ENCODE results near the gene HBQ1. TPM values are rescaled to one million over a fixed set of nuclear protein-coding genes. Genes with fewer than 3 reads are reported as not detected.

HBQ1 gene
- total RNA-seq, 1 experiment from 2014 or later: 3.5 TPM

GRCh38 chr16:220021-220420 lies 39.8 kb downstream of the HBQ1 start:
- no peak overlapping the region for H2AFZ ChIP-seq (ENCODE audit: low read length)
- no peak overlapping the region for H2BK120ac ChIP-seq (ENCODE audit: low read depth, low read length, poor library complexity, severe bottlenecking)
- no peak overlapping the region for H4K5ac ChIP-seq (ENCODE audit: insufficient read length, low read depth, low read length)
- H2BK5ac ChIP-seq (ENCODE audit: insufficient read length, low read length): no peak overlapping the region
- H4K8ac ChIP-seq (replicated peaks; ENCODE audit: insufficient read length, low read depth, low read length): no peak overlapping the region
- H3K23me2 ChIP-seq (ENCODE audit: insufficient read length, low read depth, low read length, poor library complexity, severe bottlenecking): no peaks in the 10 kb centered on the region
- H2BK15ac ChIP-seq (ENCODE audit: low read depth, low read length): no peak overlapping the region
- H3T11ph ChIP-seq (ENCODE audit: low read length): no peak overlapping the region
- TF ChIP-seq CTCF (conservative IDR thresholded peaks at IDR 0.05): no peak
- H3K23ac ChIP-seq (ENCODE audit: insufficient read length, low read depth, low read length): no peak overlapping the region
- no peak overlapping the region for H3K56ac ChIP-seq (ENCODE audit: insufficient read length, low read depth, low read length)
- H3K79me1 ChIP-seq (ENCODE audit: insufficient read depth, low read depth, low read length, poor library complexity, severe bottlenecking): peaks cover 4% of the 10 kb centered on the region
- no peaks in the 10 kb centered on the region for H3K27me3 Mint-ChIP-seq (ENCODE audit: low read depth)
- DNase-seq: no peak
- H2AK5ac ChIP-seq (ENCODE audit: insufficient read length, low read length): no peak overlapping the region
- H3K9me3 Mint-ChIP-seq: no peaks in the 10 kb centered on the region
- no peak overlapping the region for H3K27ac Mint-ChIP-seq
- no peak overlapping the region for H3K14ac ChIP-seq (ENCODE audit: insufficient read depth, low read length)
- H2BK12ac ChIP-seq (ENCODE audit: insufficient read length, low read depth, low read length): no peak overlapping the region
- no CpG with 5 or more reads among the region's 4 CpGs for WGBS (ENCODE audit: extremely low coverage, insufficient read length, low lambda C conversion rate)
- H3K27ac ChIP-seq (ENCODE audit: insufficient read length, low read depth, low read length): no peak overlapping the region
- H3K4me1 Mint-ChIP-seq: no peaks in the 10 kb centered on the region
- H3K4me3 Mint-ChIP-seq: no peak overlapping the region
- H3K36me3 Mint-ChIP-seq (ENCODE audit: insufficient read depth in 1 of 3, low read depth in 3 of 3): peaks cover 29 to 89% (median 80%) of the 10 kb centered on the region in 3 experiments; a peak in 6 of 7 replicates
- peaks cover 7% of the 10 kb centered on the region; the same call in 1 of the 2 replicates for H3K79me2 ChIP-seq (ENCODE audit: insufficient read depth, low read length)
- H4K91ac ChIP-seq (ENCODE audit: insufficient read length, low read depth, low read length): no peak overlapping the region
- no peaks in the 10 kb centered on the region for H3K27me3 ChIP-seq (ENCODE audit: insufficient read depth, low read length)
- H3K4me1 ChIP-seq (ENCODE audit: insufficient read depth, low read length): no peaks in the 10 kb centered on the region
- peaks cover 3% of the 10 kb centered on the region for H4K20me1 ChIP-seq (ENCODE audit: control insufficient read depth, insufficient read depth, insufficient read length)
- H2BK20ac ChIP-seq (ENCODE audit: low read depth, low read length, poor library complexity, severe bottlenecking): no peak overlapping the region
- H3K9me3 ChIP-seq (ENCODE audit: control insufficient read depth, low read depth, low read length): no peaks in the 10 kb centered on the region
- H3K18ac ChIP-seq (ENCODE audit: insufficient read length, low read depth, low read length): no peak overlapping the region
- no peak overlapping the region for H3K4me2 ChIP-seq (ENCODE audit: insufficient read depth, insufficient read length, low read length)
- no peak overlapping the region for H3K4ac ChIP-seq (ENCODE audit: low read depth, low read length)
- H3K9ac ChIP-seq (ENCODE audit: extremely low read depth, insufficient read length, low read length): no peak overlapping the region
